C4-2B (cell line): ENCODE measurements around the gene ELOVL6.

ENCODE experiments used
- CTCF ChIP-seq: fragments of 450-650 bp; conservative IDR thresholded peaks from 2 replicates; pipeline ENCODE4 v1.5.1; 2017; ENCODE audit warnings: mild to moderate bottlenecking
- ZFX ChIP-seq: fragments of 450-650 bp; IDR thresholded peaks from 2 replicates; pipeline ENCODE4 v1.6.1; 2017

GRCh38 chr4:110130576-110131358 lies 67.6 kb downstream of the ELOVL6 start:
- TF ChIP-seq CTCF (no peak), ZFX (no peak)
